Ammon's horn (tissue), 1 donor: ENCODE measurements around the gene OR2S2.
"Not testable (repeated sequence)": the region's sequence is repeated elsewhere in the genome, so short reads cannot be mapped to it uniquely, and the experiment has no call there.

Experiments
- DNase-seq: peaks from one replicate; pipeline ENCODE4 v3.0.0-alpha.2; 2016; ENCODE audit warnings: low spot score

The OR2S2 gene

GRCh38 chr9:35962126-35962906 lies 4.4 kb upstream of the OR2S2 start:
- no peak for DNase-seq

GRCh38 chr9:35960039-35960655 lies 2.2 kb upstream of the OR2S2 start:
- peak; percentile 25 for DNase-seq

- DNase-seq, result no peak
These were observed 1.3 kb downstream of the OR2S2 start for GRCh38 chr9:35956651-35957050.

- peak; percentile 88 for DNase-seq
These were observed 2.9 kb downstream of the OR2S2 start for GRCh38 chr9:35954942-35955546.

GRCh38 chr9:35952526-35953191 lies 5.3 kb downstream of the OR2S2 start:
- no peak for DNase-seq

GRCh38 chr9:35951736-35952135 lies 6.2 kb downstream of the OR2S2 start:
- no peak for DNase-seq

GRCh38 chr9:35948901-35949318 lies 9.0 kb downstream of the OR2S2 start:
- DNase-seq, result no peak

- no peak for DNase-seq
These were observed 9.5 kb downstream of the OR2S2 start for GRCh38 chr9:35948451-35948850.

GRCh38 chr9:35945341-35946018 lies 12.5 kb downstream of the OR2S2 start:
- peak; percentile 79 for DNase-seq

GRCh38 chr9:35944841-35945240 lies 13.1 kb downstream of the OR2S2 start:
- DNase-seq, result no peak

- no peak for DNase-seq
These were observed 13.8 kb downstream of the OR2S2 start for GRCh38 chr9:35944173-35944572.

GRCh38 chr9:35942286-35942685 lies 15.7 kb downstream of the OR2S2 start:
- no peak for DNase-seq

- no peak for DNase-seq
These were observed 17.2 kb downstream of the OR2S2 start for GRCh38 chr9:35940458-35941407.

GRCh38 chr9:35939679-35940250 lies 18.2 kb downstream of the OR2S2 start:
- no peak for DNase-seq

- DNase-seq, result no peak
These were observed 19.2 kb downstream of the OR2S2 start for GRCh38 chr9:35938474-35939356.

- no peak for DNase-seq
These were observed 20.7 kb downstream of the OR2S2 start for GRCh38 chr9:35937227-35937626.

GRCh38 chr9:35935755-35936509 lies 22.0 kb downstream of the OR2S2 start:
- no peak for DNase-seq

- no peak for DNase-seq
These were observed 22.7 kb downstream of the OR2S2 start for GRCh38 chr9:35935261-35935660.

- DNase-seq, result not testable (repeated sequence)
These were observed 23.9 kb downstream of the OR2S2 start for GRCh38 chr9:35934069-35934468.
